HG03196 (cell line): Measurements from ENCODE around the gene GORASP1.

Source experiments
- ATAC-seq: cut with Tn5 transposase; IDR thresholded peaks from one replicate; pipeline ENCODE4 v1.9.1; 2021; ENCODE audit not compliant: unreplicated experiment

The GORASP1 gene

DNA sequence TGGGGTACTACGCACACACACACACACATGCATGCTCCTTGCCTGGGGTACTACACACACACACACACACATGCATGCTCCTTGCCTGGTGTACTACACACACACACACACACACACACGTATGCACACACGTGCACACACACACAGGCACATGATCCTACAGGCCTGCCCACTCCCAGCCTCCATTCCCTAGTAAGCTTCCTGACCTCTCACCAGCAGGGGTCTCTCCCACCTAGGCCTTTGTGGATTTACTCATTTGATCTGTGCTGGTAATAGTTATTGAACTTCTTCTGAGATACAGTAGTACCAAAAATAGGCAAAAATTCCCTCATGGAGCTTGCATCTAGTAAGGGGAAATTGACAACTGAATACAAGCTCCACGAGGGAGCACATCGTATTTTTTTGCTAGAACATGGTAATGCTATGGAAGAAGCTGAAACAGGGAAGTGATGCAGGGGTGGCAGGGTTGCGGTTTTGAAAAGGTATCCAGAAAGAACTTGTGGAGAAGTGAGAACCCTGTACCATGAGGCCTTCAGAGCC lies 19.2 kb upstream of the GORASP1 start:
- no peak for ATAC-seq

DNA sequence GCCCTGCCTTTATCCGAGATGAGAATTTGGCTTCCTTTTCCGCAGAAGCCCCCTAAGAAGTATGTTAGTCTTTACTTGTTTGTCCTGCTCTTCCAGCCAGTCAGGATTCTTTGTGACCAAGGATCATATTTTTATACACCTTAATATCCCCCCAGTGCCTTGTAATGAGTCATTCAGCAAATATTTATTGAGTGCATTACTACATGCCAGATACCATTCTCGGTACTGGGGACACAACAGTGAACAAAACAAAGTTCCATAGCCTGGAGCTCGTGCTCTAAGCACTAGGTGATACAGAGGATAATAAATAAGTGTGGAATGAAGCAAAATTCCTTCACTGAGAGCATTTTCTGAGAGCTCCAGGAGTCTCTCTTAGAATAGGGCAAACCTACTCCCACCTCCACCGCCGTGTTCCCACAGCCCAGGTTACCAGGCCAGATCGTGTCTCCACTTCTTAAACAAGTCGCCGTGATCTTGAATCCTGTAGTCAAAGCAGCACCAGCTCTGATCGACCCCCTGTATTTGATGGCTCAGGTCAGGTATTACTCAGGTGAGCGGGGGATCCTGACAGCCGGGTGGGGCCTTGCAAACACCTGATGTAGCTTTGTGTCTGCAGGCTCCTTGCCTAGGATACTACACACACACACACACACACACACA lies 18.5 kb upstream of the GORASP1 start:
- no peak for ATAC-seq

- no peak for ATAC-seq
These were observed 17.7 kb upstream of the GORASP1 start for GRCh38 chr3:39124876-39125840.

DNA sequence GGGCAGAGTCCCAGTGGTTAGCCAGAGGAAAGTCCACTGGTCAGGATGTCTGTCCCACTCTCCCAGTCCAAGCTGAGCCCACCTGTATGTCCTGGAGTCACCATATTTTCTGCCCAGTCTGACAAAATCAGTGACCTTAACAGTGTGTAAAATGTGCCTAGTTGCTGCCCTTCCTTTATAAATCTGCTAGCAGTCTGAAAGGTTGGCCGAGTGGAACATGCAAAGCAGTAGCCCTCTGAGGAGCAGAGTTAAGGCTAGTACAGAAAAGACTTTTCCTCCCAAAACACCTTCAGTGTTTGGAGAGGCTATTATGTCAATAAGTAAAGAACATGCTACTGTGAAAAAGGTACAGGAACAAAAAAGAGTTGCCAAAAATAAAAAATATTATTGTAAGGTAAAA lies 15.4 kb upstream of the GORASP1 start:
- ATAC-seq: no peak

- no peak for ATAC-seq
These were observed 14.2 kb upstream of the GORASP1 start for GRCh38 chr3:39121621-39122020.

DNA sequence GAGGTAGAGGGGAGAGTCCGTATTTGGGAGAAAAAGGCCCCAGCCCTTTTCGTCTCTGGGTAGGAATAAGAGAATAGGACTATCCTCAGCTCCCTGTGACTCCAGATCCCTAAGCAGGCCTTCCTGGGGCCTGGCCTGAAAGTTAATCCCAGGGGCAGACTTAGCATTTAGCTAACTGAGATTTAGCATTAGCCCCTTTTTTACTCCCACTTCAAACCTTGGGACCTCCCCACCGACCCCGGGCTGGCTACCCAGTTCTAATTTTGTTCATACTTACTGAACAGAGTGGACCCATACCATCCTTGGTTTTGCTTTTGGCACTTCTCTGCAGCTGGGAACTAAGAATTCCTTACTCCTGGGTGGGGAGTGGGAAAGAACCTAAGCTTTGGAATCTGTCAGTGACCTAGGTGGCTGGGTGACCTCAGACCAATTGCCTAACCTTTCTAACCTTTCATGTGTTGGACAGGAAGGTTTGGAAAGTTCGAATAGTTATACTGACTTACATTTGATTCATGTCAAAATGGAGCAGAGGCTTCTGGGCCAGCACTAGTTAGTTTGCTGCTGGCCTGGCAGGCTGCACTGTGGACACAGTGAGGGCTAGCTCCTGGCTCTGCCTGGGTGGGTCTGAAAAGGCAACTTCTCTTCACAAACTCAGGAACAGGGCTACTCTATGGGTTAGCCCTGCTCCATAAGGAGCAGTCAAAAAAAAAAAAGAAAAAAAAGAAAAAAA lies 11.7 kb upstream of the GORASP1 start:
- ATAC-seq: no peak

GRCh38 chr3:39118079-39118478 lies 10.7 kb upstream of the GORASP1 start:
- no peak for ATAC-seq

DNA sequence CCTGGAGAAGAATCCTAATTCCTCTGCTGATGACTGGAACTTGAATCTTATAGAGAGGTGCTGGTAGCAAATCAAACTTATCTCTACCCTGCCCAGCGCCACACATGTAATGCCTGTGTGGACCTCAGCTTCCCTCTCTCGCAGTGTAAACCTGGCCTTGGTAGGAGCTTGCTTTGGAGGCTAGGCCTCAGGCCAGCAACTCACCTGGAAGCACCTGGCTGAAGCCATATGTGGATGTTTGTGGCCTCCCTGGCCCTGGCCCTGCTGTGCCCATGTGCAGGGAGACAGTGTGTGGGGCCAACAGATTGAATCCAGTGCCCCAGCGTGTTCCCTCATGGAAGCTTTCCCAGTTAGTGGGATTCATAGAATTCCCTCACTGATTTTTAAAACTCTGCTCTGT lies 8.4 kb upstream of the GORASP1 start:
- no peak for ATAC-seq

GRCh38 chr3:39114456-39114855 lies 7.0 kb upstream of the GORASP1 start:
- ATAC-seq: no peak

DNA sequence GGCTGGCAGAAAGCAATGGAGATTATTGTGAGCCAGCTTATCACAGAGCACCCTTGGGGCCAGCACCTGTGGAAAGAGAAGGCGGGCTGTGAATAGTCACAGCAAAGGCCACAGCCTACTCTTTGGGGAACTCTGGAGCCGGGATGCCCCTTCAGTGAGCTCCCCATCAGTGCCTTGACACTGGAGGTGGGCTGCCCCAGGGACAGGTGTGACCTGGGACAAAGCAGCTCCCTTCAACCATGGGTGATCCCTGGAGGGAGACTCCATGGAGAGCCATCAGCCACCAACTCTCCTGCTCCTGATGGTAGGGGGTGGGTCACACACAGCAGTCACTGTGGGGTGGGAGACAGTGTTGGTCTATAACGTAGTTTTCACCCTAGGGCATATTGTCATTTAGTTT lies 5.9 kb upstream of the GORASP1 start:
- ATAC-seq: no peak

DNA sequence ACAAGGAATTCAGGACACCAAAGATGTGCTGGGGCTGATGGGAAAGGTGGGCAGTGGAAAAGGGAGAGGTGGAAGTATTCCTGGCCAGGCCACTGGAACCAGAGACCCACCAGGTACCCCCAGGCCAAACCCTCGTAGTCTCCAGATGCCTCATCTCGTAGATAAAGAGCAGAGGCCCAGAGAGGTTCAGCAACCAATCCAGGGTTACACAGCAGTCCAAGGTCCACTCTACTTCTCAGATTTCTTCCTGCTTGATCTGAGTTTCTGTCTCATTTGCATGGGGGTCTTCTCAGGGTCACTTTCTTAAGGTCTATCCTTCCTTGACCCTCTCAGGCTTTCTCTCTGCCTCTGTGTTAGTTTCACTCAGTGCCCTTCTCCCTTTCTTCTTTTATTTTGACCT lies 5.1 kb upstream of the GORASP1 start:
- no peak for ATAC-seq

DNA sequence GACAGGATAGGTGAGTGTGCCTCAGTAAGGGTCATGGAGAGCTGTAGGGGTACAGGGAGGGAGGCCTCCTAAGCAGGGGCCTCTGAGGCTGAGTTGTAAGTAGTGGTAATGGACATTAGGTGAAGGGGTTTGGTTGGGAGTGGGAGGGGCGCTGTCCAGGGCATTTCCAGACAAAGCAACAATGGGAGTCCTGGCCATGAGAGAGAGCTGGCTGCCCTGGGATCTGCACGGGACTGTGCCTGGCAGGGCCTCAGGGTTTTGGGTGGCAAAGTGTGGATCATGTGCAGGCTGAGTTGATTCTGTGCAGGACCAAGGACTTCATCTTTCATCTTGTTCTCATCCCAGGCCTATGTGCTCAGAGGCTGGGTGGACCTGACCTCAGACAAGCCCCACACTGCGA lies 4.7 kb upstream of the GORASP1 start:
- ATAC-seq: no peak

- ATAC-seq: no peak
These were observed 2.7 kb upstream of the GORASP1 start for GRCh38 chr3:39110041-39110639.

DNA sequence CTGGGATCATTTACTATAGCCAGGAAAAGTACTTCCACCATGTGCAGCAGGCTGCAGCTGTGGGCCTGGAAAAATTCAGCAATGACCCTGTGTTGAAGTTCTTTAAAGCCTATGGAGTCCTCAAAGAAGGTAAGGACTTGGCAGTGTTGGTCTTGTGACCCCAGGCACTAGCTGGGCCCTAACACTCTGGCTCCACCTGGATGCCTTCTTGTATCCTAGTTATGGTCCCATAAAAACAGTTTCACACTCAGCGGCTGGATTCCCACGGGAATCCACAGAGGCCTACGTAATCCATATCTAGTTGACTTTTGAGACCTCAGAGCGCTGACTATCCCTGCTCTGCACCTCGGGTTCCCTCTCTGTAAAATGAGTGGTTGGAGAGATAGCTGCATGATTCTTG lies 1.7 kb upstream of the GORASP1 start:
- ATAC-seq: no peak

GRCh38 chr3:39108200-39108710 lies 828 bp upstream of the GORASP1 start:
- ATAC-seq: peak; percentile 81

GRCh38 chr3:39106851-39107387 lies 508 bp downstream of the GORASP1 start:
- ATAC-seq: peak; percentile 4

DNA sequence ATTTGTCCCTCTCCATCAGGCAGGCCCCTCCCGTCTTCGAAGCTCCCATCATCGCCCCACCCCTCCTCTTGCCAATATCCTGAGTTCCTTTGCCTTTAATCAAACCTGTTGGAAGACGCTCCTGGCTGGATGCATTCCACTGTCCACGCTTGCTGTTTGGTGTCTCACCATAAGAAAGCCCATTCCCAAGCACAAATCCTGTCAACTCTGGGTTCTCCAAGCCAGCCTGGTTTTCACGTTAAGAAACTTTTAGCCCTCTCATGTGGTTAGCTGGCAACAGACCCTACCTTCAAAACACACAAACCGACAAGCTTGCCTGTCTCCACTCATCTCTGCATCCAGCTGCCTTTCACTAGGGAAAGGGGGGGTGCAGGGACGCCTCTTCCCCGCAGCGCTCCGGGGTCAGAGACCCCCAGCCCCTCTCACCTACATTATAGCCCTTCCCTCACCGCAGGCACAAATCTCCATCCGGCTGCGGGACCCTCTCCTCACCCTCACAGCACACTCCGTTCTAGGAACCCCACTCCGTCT lies 1.1 kb downstream of the GORASP1 start:
- ATAC-seq: no peak

- no peak for ATAC-seq
These were observed 1.8 kb downstream of the GORASP1 start for GRCh38 chr3:39105687-39106063.

GRCh38 chr3:39104961-39105686 lies 2.3 kb downstream of the GORASP1 start:
- no peak for ATAC-seq
